ENCODE results near the gene SCFD2. TPM values are rescaled to one million over a fixed set of nuclear protein-coding genes. Genes with fewer than 3 reads are reported as not detected.

SCFD2 gene
- polyA plus RNA-seq, 3 donors, result 5.4 to 9.4 (median 6.7) TPM

DNA sequence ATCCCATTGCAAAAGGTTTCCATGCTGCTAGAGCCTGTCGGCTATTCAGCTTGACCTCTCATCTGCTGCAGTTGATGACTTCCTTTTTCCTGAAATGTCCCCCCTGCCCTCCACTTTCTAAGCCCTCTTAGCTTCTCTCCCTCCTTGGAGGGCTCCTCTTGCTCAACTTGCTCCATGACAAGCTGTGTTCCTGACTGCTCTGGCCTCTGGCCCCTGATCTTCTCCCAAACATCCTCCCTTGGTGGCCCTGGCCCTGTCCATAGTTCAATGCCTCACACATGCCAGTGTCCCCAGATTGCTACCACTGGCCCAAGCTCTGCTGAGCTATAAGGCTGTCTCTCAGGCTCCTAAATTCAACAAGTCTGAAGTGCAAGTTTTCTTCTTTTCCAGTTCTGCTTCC lies 474.1 kb downstream of the SCFD2 start:
- no peaks in the 10 kb centered on the region for H3K4me1 Mint-ChIP-seq
- no peak overlapping the region for H3K4me3 ChIP-seq (replicated peaks in 1 of 3; ENCODE audit: low read depth in 2 of 3, low read length in 3 of 3)
- no peaks in the 10 kb centered on the region for H3K4me1 ChIP-seq (ENCODE audit: control insufficient read depth in 1 of 2, insufficient read depth in 2 of 2, low read length in 2 of 2)
- no peak overlapping the region for H3K4me3 Mint-ChIP-seq
- TF ChIP-seq, protein P1, sequence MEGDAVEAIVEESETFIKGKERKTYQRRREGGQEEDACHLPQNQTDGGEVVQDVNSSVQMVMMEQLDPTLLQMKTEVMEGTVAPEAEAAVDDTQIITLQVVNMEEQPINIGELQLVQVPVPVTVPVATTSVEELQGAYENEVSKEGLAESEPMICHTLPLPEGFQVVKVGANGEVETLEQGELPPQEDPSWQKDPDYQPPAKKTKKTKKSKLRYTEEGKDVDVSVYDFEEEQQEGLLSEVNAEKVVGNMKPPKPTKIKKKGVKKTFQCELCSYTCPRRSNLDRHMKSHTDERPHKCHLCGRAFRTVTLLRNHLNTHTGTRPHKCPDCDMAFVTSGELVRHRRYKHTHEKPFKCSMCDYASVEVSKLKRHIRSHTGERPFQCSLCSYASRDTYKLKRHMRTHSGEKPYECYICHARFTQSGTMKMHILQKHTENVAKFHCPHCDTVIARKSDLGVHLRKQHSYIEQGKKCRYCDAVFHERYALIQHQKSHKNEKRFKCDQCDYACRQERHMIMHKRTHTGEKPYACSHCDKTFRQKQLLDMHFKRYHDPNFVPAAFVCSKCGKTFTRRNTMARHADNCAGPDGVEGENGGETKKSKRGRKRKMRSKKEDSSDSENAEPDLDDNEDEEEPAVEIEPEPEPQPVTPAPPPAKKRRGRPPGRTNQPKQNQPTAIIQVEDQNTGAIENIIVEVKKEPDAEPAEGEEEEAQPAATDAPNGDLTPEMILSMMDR (IDR thresholded peaks at IDR 0.05), result no peak
- no peak overlapping the region for H3K9ac ChIP-seq (ENCODE audit: insufficient read depth, low read length, poor library complexity, severe bottlenecking)
- DNase-seq, result no peak
- peaks cover 0 to 4% of the 10 kb centered on the region in 2 donors for H3K9me3 ChIP-seq (replicated peaks in 1 of 2; ENCODE audit: control insufficient read depth in 1 of 2, insufficient read depth in 1 of 2, low read length in 2 of 2)
- intact Hi-C loops (cut with micrococcal nuclease), result loop anchor here in 1 of 2 donors (10.0 kb wide), 1 partner anchor 357 kb away; no protein-coding TSS in a partner anchor
- no peaks in the 10 kb centered on the region for H3K27me3 ChIP-seq (ENCODE audit: control insufficient read depth in 2 of 2, insufficient read depth in 2 of 2, low read length in 2 of 2)
- no peak overlapping the region for H2AFZ ChIP-seq (ENCODE audit: insufficient read depth, low read depth, low read length, poor library complexity, severe bottlenecking)
- no peak overlapping the region for H3K27ac Mint-ChIP-seq
- WGBS (ENCODE audit: insufficient coverage), result 62% methylated on average over 1 of the region's 1 CpG
- H3K36me3 Mint-ChIP-seq, result peaks cover 4 to 6% of the 10 kb centered on the region in 2 donors
- H3K9me3 Mint-ChIP-seq, result peaks cover 2 to 7% (median 4%) of the 10 kb centered on the region in 7 donors
- no peaks in the 10 kb centered on the region for H3K27me3 Mint-ChIP-seq (ENCODE audit: low read depth in 3 of 3)
- no peaks in the 10 kb centered on the region for H3K36me3 ChIP-seq (replicated peaks in 1 of 2; ENCODE audit: control insufficient read depth in 1 of 2, insufficient read depth in 2 of 2, low read length in 2 of 2)
- H4K20me1 ChIP-seq (ENCODE audit: insufficient read depth, low read length), result no peaks in the 10 kb centered on the region
- no peaks in the 10 kb centered on the region for H3K79me2 ChIP-seq (ENCODE audit: insufficient read depth, low read length)
- H3K4me2 ChIP-seq (replicated peaks; ENCODE audit: extremely low read depth, low read length, poor library complexity, severe bottlenecking), result no peak overlapping the region
- no peak overlapping the region for H3K27ac ChIP-seq (ENCODE audit: low read depth in 1 of 2, low read length in 2 of 2)

DNA sequence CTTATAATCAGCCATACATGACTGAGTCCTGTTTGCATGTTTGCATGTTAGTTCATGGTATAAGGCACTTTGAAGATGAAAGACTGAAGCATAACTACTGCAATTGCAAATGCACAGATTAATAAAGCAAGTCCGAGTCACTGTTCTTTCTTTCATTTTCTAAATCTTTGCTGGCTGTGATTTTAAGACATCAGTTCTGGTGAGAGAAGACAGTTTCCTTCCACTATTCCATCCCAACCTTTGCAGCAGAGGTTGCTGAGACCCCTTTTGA lies 475.4 kb downstream of the SCFD2 start:
- intact Hi-C loops (cut with micrococcal nuclease), result loop anchor here in 1 of 2 donors (10.0 kb wide), 1 partner anchor 356 kb away; no protein-coding TSS in a partner anchor
- Histone ChIP-seq H2AFZ (ENCODE audit: insufficient read depth, low read depth, low read length, poor library complexity, severe bottlenecking) (no peak overlapping the region), H4K20me1 (ENCODE audit: insufficient read depth, low read length) (no peaks in the 10 kb centered on the region), H3K4me3 (replicated peaks in 1 of 3; ENCODE audit: low read depth in 2 of 3, low read length in 3 of 3) (no peak overlapping the region), H3K4me1 (ENCODE audit: control insufficient read depth in 1 of 2, insufficient read depth in 2 of 2, low read length in 2 of 2) (no peaks in the 10 kb centered on the region), H3K4me2 (replicated peaks; ENCODE audit: extremely low read depth, low read length, poor library complexity, severe bottlenecking) (no peak overlapping the region), H3K36me3 (replicated peaks in 1 of 2; ENCODE audit: control insufficient read depth in 1 of 2, insufficient read depth in 2 of 2, low read length in 2 of 2) (no peaks in the 10 kb centered on the region), H3K9ac (ENCODE audit: insufficient read depth, low read length, poor library complexity, severe bottlenecking) (no peak overlapping the region), H3K27me3 (ENCODE audit: control insufficient read depth in 2 of 2, insufficient read depth in 2 of 2, low read length in 2 of 2) (no peaks in the 10 kb centered on the region), H3K9me3 (replicated peaks in 1 of 2; ENCODE audit: control insufficient read depth in 1 of 2, insufficient read depth in 1 of 2, low read length in 2 of 2) (peaks cover 0 to 10% of the 10 kb centered on the region in 2 donors), H3K27ac (ENCODE audit: low read depth in 1 of 2, low read length in 2 of 2) (no peak overlapping the region), H3K79me2 (ENCODE audit: insufficient read depth, low read length) (no peaks in the 10 kb centered on the region)
- Mint-ChIP-seq H3K4me1 (peaks cover under 1% of the 10 kb centered on the region), H3K9me3 (peaks cover 2 to 11% (median 7%) of the 10 kb centered on the region in 7 donors), H3K27ac (no peak overlapping the region), H3K4me3 (no peak overlapping the region), H3K36me3 (peaks cover 5 to 9% of the 10 kb centered on the region in 2 donors), H3K27me3 (ENCODE audit: low read depth in 3 of 3) (no peaks in the 10 kb centered on the region)
- TF ChIP-seq, protein P1 (IDR thresholded peaks at IDR 0.05), result no peak
- DNase-seq, result no peak
- WGBS (ENCODE audit: insufficient coverage), result 100% methylated on average over 1 of the region's 1 CpG
